Measurements from ENCODE around the gene RUNDC3A.

RUNDC3A gene

DNA sequence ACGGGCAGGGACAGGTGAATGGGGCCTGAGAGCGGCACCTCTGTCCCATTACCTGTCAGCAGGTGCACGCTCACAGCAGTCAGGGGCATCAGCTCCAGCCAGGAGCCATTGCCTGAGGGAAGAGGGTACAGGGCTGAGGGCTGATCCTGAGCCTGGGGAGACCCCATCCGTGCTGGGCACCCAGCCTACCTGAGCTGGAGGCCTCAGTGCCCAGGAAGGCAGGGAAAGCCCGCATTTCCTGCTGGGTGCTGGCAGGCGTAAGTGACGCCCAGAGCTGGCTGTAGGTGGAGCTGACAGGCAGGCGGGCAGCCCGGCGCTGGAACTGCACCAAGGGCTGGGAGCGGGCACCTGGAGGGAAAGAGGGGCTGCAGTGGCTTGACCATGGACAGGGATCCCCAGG is 47.8 kb downstream of the RUNDC3A start:
- no peak overlapping the region for H3K4me3 ChIP-seq (replicated peaks; ENCODE audit: low read depth, low read length)
- peak; percentile 9 for TF ChIP-seq CTCF (IDR thresholded peaks at IDR 0.05; ENCODE audit: insufficient read depth, low read length, poor library complexity, severe bottlenecking)
- no peaks in the 10 kb centered on the region for H3K27me3 ChIP-seq (replicated peaks; ENCODE audit: control insufficient read depth, insufficient read depth, low read length)
- H3K36me3 ChIP-seq (ENCODE audit: control insufficient read depth, insufficient read depth, low read length), result peaks cover 17% of the 10 kb centered on the region
- DNase-seq (ENCODE audit: extremely low read depth, insufficient read length), result no peak

DNA sequence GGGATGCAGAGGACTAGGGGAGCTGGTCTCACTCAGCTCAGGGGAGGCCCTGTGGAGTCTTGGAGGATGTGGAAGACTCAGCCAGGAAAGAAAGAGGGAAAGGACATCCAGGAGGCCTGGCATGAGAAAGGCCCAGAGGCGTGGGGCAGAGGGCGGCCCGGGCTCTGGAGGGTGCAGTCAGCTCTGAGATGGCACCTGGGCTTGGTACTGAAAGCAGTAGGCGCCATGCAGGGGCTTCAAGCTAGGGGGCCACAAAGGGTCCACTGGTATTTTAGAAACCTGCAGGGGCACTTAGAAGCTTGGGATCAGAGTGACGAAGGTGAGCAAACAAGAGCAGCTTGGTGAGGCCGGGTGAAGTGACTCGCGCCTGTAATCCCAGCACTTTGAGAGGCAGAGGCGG is 49.7 kb downstream of the RUNDC3A start:
- Histone ChIP-seq H3K27me3 (replicated peaks; ENCODE audit: control insufficient read depth, insufficient read depth, low read length) (no peaks in the 10 kb centered on the region), H3K36me3 (ENCODE audit: control insufficient read depth, insufficient read depth, low read length) (no peaks in the 10 kb centered on the region; the same call in 1 of the 2 replicates), H3K4me3 (replicated peaks; ENCODE audit: low read depth, low read length) (no peak overlapping the region)
- DNase-seq (ENCODE audit: extremely low read depth, insufficient read length), result no peak
- no peak for TF ChIP-seq CTCF (IDR thresholded peaks at IDR 0.05; ENCODE audit: insufficient read depth, low read length, poor library complexity, severe bottlenecking)

DNA sequence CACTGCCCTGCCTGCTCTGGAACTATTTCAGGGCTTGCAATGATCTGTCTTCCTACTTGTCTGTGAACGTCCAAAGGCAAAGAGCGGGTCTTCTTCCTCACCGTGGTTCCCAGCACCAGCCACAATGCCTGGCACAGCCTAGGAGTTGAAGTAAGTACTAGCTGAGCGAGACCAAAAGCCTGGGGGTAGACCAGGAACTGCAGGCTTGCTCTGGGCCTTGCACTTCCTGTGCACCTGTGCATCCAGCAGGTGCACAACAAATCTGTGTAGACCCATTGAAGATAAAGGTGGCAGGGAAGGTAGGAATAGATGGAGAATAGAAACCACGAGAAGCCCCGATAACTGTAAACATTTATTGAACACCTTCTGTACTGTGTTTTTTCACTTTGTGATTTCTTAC is 50.6 kb downstream of the RUNDC3A start:
- H3K27me3 ChIP-seq (replicated peaks; ENCODE audit: control insufficient read depth, insufficient read depth, low read length), result no peaks in the 10 kb centered on the region
- TF ChIP-seq CTCF (IDR thresholded peaks at IDR 0.05; ENCODE audit: insufficient read depth, low read length, poor library complexity, severe bottlenecking), result no peak
- no peak overlapping the region for H3K4me3 ChIP-seq (replicated peaks; ENCODE audit: low read depth, low read length)
- H3K36me3 ChIP-seq (ENCODE audit: control insufficient read depth, insufficient read depth, low read length), result no peaks in the 10 kb centered on the region
- no peak for DNase-seq (ENCODE audit: extremely low read depth, insufficient read length)

DNA sequence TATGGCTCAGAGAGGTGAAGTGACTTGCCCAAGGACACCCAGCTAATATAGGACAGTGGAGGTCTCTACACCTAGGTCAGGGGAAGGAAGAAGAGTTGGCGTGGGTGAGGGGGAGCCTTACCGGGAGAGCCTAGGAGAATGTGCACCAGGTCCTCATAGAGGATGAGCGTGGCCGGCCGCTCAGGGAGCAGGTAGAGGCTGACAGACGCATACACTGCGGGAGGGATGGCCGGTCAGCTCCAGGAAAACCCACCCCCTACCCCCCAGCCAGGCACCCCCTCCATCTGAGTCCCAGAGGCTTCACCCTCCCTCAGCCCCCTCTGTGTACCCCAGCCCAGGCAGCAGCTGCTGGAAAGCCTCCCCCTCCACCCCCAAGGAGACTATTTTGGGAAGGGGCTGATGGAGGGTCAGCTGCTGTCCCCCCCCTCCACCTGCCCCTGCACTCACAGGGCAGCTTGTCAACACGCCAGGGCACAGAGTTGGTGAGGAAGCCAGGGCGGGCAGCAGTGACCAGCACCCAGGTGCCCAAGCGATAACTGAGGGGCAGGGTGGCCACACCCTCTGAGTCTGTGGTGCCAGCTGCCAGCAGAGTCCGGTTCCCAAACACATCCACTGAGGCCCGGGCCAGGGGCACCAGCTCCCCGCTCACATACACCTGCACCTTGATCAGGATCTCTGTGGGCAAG is 51.2 kb downstream of the RUNDC3A start:
- H3K36me3 ChIP-seq (ENCODE audit: control insufficient read depth, insufficient read depth, low read length), result no peaks in the 10 kb centered on the region
- no peaks in the 10 kb centered on the region for H3K27me3 ChIP-seq (replicated peaks; ENCODE audit: control insufficient read depth, insufficient read depth, low read length)
- DNase-seq (ENCODE audit: extremely low read depth, insufficient read length), result no peak
- H3K4me3 ChIP-seq (replicated peaks; ENCODE audit: low read depth, low read length), result no peak overlapping the region
- TF ChIP-seq CTCF (IDR thresholded peaks at IDR 0.05; ENCODE audit: insufficient read depth, low read length, poor library complexity, severe bottlenecking), result no peak

GRCh38 chr17:44360144-44360533 is 51.7 kb downstream of the RUNDC3A start:
- Histone ChIP-seq H3K27me3 (replicated peaks; ENCODE audit: control insufficient read depth, insufficient read depth, low read length) (no peaks in the 10 kb centered on the region), H3K36me3 (ENCODE audit: control insufficient read depth, insufficient read depth, low read length) (no peaks in the 10 kb centered on the region), H3K4me3 (replicated peaks; ENCODE audit: low read depth, low read length) (no peak overlapping the region)
- DNase-seq (ENCODE audit: extremely low read depth, insufficient read length), result no peak
- TF ChIP-seq CTCF (IDR thresholded peaks at IDR 0.05; ENCODE audit: insufficient read depth, low read length, poor library complexity, severe bottlenecking), result no peak

GRCh38 chr17:44360826-44361225 is 52.4 kb downstream of the RUNDC3A start:
- Histone ChIP-seq H3K36me3 (ENCODE audit: control insufficient read depth, insufficient read depth, low read length) (no peaks in the 10 kb centered on the region), H3K4me3 (replicated peaks; ENCODE audit: low read depth, low read length) (no peak overlapping the region), H3K27me3 (replicated peaks; ENCODE audit: control insufficient read depth, insufficient read depth, low read length) (no peaks in the 10 kb centered on the region)
- no peak for TF ChIP-seq CTCF (IDR thresholded peaks at IDR 0.05; ENCODE audit: insufficient read depth, low read length, poor library complexity, severe bottlenecking)
- DNase-seq (ENCODE audit: extremely low read depth, insufficient read length), result no peak
